HFFc6 (cell line): ENCODE measurements around the gene AIFM3. TPM values are rescaled to one million over a fixed set of nuclear protein-coding genes. Genes with fewer than 3 reads are reported as not detected.

Experiments
- DNase-seq: peaks from one replicate; pipeline ENCODE4 v3.0.0-alpha.2; 2018
- H3K27ac Mint-ChIP-seq: 2 replicates; pipeline ENCODE4 v1.8.0; 2020; ENCODE audit warnings: mild to moderate bottlenecking, mixed read lengths
- H3K27me3 Mint-ChIP-seq: 2 replicates; pipeline ENCODE4 v1.8.0; 2021; ENCODE audit warnings: mild to moderate bottlenecking, moderate library complexity, mixed read lengths; ENCODE audit not compliant: insufficient read depth
- H3K36me3 Mint-ChIP-seq: 2 replicates; pipeline ENCODE4 v1.8.0; 2021; ENCODE audit warnings: low read depth, mixed read lengths
- H3K4me1 Mint-ChIP-seq: 2 replicates; pipeline ENCODE4 v1.8.0; 2020; ENCODE audit warnings: low read depth, mixed read lengths
- H3K4me3 Mint-ChIP-seq: 2 replicates; pipeline ENCODE4 v1.8.0; 2020; ENCODE audit warnings: mild to moderate bottlenecking, moderate library complexity, mixed read lengths
- H3K9me3 Mint-ChIP-seq: 2 replicates; pipeline ENCODE4 v1.8.0; 2020; ENCODE audit warnings: mild to moderate bottlenecking, mixed read lengths
- total RNA-seq, 6 experiments: library from RNA; stranded (reverse); fragmentation: NEBNext Ultra II Directional; extraction: Animal tissue kit (Norgen Biotek cat#: 25700); gene quantifications; 2 replicates in 1 of 6; 3 replicates in 5 of 6; pipeline ENCODE4 v1.2.3, GENCODE V29; 2021
- TF ChIP-seq, protein P1 (sequence below): fragments of 200-600 bp; sonication (generic); IDR thresholded peaks from 2 replicates; pipeline ENCODE4 v1.5.0; 2021; ENCODE audit warnings: antibody characterized with exemption, mild to moderate bottlenecking

The AIFM3 gene
- total RNA-seq, 6 experiments from 2014 or later = 0.15 to 0.51 (median 0.31) TPM; not detected in 3

DNA sequence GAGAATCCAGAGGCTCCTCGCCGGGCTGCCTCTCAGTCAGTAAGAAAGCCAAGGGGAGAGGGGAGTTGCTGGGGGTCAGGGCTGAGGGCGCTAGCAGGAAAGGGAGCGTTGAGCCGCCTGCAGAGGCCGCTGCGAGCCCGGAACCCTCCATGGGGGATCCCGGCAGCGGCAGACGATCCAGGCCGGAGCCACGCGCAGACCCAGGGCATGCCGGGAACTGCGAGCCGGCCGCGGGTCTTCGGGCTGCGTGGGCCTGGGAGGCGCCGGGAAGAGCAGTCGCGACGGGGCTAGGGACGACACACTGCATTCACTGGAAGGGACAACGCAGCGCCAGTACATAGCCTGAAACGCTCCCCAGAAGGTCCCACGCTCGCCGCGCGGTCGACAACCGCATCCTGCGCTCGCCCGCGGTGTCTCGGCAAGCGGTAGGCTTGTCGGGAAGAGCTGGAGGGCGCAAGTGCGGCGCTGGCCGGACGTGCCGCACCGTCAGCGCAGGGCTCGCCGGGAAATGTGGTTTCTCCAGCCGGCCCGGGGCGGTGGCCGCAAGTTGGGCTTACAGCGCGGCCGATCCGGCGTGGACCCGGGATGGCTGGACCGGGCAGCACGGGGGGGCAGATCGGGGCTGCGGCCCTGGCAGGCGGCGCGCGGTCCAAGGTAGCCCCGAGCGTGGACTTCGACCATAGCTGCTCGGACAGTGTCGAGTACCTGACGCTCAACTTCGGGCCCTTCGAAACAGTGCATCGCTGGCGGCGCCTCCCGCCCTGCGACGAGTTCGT is 14.9 kb downstream of the AIFM3 start, which contains the start of gene LZTR1:
LZTR1 (plus strand) TSS at position 511 of the 776 bp plus-strand sequence; CDS start at position 586, 75 bp downstream.
- peak within 1 kb of the TSS; percentile 79 for H3K27ac Mint-ChIP-seq
- TF ChIP-seq, protein P1, sequence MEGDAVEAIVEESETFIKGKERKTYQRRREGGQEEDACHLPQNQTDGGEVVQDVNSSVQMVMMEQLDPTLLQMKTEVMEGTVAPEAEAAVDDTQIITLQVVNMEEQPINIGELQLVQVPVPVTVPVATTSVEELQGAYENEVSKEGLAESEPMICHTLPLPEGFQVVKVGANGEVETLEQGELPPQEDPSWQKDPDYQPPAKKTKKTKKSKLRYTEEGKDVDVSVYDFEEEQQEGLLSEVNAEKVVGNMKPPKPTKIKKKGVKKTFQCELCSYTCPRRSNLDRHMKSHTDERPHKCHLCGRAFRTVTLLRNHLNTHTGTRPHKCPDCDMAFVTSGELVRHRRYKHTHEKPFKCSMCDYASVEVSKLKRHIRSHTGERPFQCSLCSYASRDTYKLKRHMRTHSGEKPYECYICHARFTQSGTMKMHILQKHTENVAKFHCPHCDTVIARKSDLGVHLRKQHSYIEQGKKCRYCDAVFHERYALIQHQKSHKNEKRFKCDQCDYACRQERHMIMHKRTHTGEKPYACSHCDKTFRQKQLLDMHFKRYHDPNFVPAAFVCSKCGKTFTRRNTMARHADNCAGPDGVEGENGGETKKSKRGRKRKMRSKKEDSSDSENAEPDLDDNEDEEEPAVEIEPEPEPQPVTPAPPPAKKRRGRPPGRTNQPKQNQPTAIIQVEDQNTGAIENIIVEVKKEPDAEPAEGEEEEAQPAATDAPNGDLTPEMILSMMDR = peak; percentile 75
- peak within 1 kb of the TSS; percentile 95 for H3K4me3 Mint-ChIP-seq
- peaks cover 16% of the 10 kb centered on the region for H3K9me3 Mint-ChIP-seq
- H3K4me1 Mint-ChIP-seq = peaks cover 23% of the 10 kb centered on the region
- H3K27me3 Mint-ChIP-seq = no peaks in the 10 kb centered on the region; the same call in 1 of the 2 replicates
- peaks cover 29% of the 10 kb centered on the region for H3K36me3 Mint-ChIP-seq
- peak; percentile 72 for DNase-seq

DNA sequence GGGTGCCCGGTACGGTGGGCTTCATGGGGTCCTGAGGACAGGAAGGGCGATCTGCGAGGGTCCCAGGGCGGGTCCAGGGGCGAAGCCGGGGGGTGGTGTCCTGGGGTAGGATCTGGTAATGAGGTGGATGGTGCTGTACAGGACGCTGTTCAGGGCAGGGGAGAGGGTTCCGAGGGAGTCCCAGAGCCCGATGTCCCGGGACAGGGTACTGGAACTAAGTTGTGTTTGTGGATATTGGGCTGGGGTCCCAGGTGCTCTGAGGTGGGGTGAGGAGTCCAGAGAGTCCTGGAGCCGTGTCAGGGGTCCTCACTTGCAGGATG is 15.5 kb downstream of the AIFM3 start:
- H3K9me3 Mint-ChIP-seq = peaks cover 16% of the 10 kb centered on the region
- peak overlapping the region; percentile 79 for H3K27ac Mint-ChIP-seq
- peak overlapping the region; percentile 95 for H3K4me3 Mint-ChIP-seq
- TF ChIP-seq, protein P1 = no peak
- H3K36me3 Mint-ChIP-seq = peaks cover 29% of the 10 kb centered on the region
- peaks cover 23% of the 10 kb centered on the region for H3K4me1 Mint-ChIP-seq
- no peaks in the 10 kb centered on the region; the same call in 1 of the 2 replicates for H3K27me3 Mint-ChIP-seq
- DNase-seq = no peak

DNA sequence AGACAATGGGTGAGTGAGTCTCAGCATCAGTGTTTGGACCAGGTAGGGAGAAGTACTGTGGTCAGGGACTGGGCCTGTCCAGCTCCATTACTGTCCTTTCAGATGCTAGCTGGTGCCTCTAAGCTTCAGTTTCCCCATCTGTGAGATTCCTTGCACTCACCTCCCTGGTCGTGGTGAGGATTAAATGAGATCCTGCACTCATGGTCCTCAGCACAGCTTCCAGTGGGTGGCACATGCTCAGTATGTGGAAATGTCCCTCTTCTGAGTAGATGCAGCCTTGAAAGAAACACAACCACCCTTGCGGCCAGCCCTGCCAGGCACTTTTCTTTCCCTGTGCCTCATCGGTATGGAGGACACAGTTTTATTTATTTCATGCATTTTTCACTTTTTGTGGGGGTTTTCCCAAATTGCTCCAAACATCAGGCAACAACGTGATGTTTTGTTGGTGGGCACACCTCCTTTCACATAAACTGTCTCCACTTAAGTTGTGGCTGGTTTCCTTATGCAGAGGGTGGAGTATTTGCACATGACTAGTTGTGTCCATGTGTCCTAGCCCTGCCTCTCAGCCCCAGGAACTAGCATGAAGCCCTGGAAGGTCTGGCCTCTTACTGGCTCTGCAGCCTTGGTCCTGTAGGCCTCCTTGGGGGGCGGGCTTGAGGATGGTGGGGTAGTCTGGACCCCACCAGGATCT is 16.2 kb downstream of the AIFM3 start:
- Mint-ChIP-seq H3K36me3 (peaks cover 31% of the 10 kb centered on the region), H3K27ac (peak overlapping the region; percentile 79), H3K27me3 (no peaks in the 10 kb centered on the region; the same call in 1 of the 2 replicates), H3K4me1 (peaks cover 23% of the 10 kb centered on the region), H3K4me3 (peak overlapping the region; percentile 95), H3K9me3 (peaks cover 9% of the 10 kb centered on the region)
- DNase-seq = no peak
- TF ChIP-seq, protein P1 = no peak

- peaks cover 17% of the 10 kb centered on the region for H3K36me3 Mint-ChIP-seq
- no peak overlapping the region for H3K27ac Mint-ChIP-seq
- H3K9me3 Mint-ChIP-seq = no peaks in the 10 kb centered on the region
- H3K4me3 Mint-ChIP-seq = no peak overlapping the region
- no peaks in the 10 kb centered on the region; the same call in 1 of the 2 replicates for H3K27me3 Mint-ChIP-seq
- no peak for DNase-seq
- TF ChIP-seq, protein P1 = no peak
- H3K4me1 Mint-ChIP-seq = peaks cover 23% of the 10 kb centered on the region
Measured at GRCh38 chr22:20985720-20986119, 18.7 kb downstream of the AIFM3 start.

DNA sequence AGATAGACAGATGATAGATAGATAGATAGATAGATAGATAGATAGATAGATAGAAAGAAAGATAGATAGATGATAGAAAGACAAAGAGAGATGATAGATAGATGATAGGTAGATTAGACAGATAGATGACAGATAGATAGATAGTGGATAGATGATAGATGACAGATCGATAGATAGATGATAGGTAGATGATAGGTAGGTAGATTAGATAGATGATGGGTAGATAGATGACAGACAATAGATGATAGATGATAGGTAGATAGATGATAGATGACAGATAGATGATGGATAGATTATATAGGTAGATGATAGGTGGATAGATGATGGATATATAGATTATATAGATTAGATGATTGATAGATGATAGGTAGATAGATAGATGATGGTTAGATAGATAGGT is 19.3 kb downstream of the AIFM3 start:
- H3K9me3 Mint-ChIP-seq = no peaks in the 10 kb centered on the region
- TF ChIP-seq, protein P1 = no peak
- peaks cover 17% of the 10 kb centered on the region for H3K36me3 Mint-ChIP-seq
- H3K27me3 Mint-ChIP-seq = no peaks in the 10 kb centered on the region; the same call in 1 of the 2 replicates
- DNase-seq = no peak
- peaks cover 16% of the 10 kb centered on the region for H3K4me1 Mint-ChIP-seq
- no peak overlapping the region for H3K27ac Mint-ChIP-seq
- no peak overlapping the region for H3K4me3 Mint-ChIP-seq
